K562 (cell line): ENCODE measurements around the gene SLC25A45. TPM values are rescaled to one million over a fixed set of nuclear protein-coding genes. Genes with fewer than 3 reads are reported as not detected.

Experiments used
- ARID3A ChIP-seq: IDR thresholded peaks from 2 replicates; pipeline ENCODE4 v1.6.1; 2012; ENCODE audit warnings: low read depth, low read length, improper control_type of control experiment, borderline replicate concordance
- BRD4 ChIP-seq: fragments of 200-600 bp; sonication (generic); IDR thresholded peaks from 2 replicates; pipeline ENCODE4 v1.6.1; 2017; ENCODE audit warnings: inconsistent platforms
- FOXP1 ChIP-seq: sonication (generic); formaldehyde crosslinking; IDR thresholded peaks from 2 replicates; pipeline ENCODE4 v1.8.0; 2022; ENCODE audit warnings: mild to moderate bottlenecking, missing genetic modification reagents
- MEF2D ChIP-seq: conservative IDR thresholded peaks from 2 replicates; pipeline ENCODE4 v1.6.1; 2016; ENCODE audit warnings: low read depth, missing genetic modification characterization, missing compliant biosample characterization
- PPARD ChIP-seq: fragments of 250-450 bp; sonication (Bioruptor Pico); IDR thresholded peaks from 2 replicates; pipeline ENCODE4 v1.8.0; 2022; ENCODE audit warnings: inconsistent platforms, mild to moderate bottlenecking, moderate library complexity
- ZC3H8 ChIP-seq: fragments of 450-650 bp; IDR thresholded peaks from 2 replicates; pipeline ENCODE4 v1.6.1; 2017
- ZNF444 ChIP-seq: fragments of 250-450 bp; sonication (Bioruptor Pico); IDR thresholded peaks from 2 replicates; pipeline ENCODE4 v1.4.0; 2020; ENCODE audit warnings: mild to moderate bottlenecking, moderate library complexity
- polyA plus RNA-seq, 8 experiments: library from polyadenylated mRNA; depleted of rRNA in 4 of 8; stranded (reverse) in 5 of 8; unstranded in 3 of 8; fragments of >200 nt; fragmentation: Nextera tagmentation in 2 of 8; fragmentation: Illumina TruSeq in 1 of 8; extraction: Ambion mirVana in 2 of 8; extraction: Trizol in 1 of 8; gene quantifications; 2 replicates each; pipeline versions ENCODE4 v1.2.1 to v1.2.3, GENCODE V29; 2011 to 2014; ENCODE audit warnings: inconsistent platforms in 1 of 8, missing spikeins in 1 of 8
- total RNA-seq, 7 experiments: library from RNA; depleted of rRNA in 6 of 7; stranded (reverse); fragments of >200 nt in 6 of 7; fragmentation: Illumina TruSeq in 2 of 7; extraction: Trizol in 2 of 7; gene quantifications; 2 replicates each; pipeline versions ENCODE4 v1.2.1 to v1.2.3, GENCODE V29; 2011 to 2021; ENCODE audit warnings: low replicate concordance in 1 of 7

Gene SLC25A45
- total and polyA plus RNA-seq, 9 of the 15 experiments (the other 6 are each of a cell fraction or from before 2014, with no cell fraction given): 0.15 to 2.3 (median 0.68) TPM

- TF ChIP-seq ARID3A: no peak
- TF ChIP-seq PPARD (CRISPR knock-in tag): no peak
- no peak for TF ChIP-seq BRD4
- TF ChIP-seq ZC3H8: 0 out of 2 replicates have a peak, but pooled peaks have one; percentile 25
- peak; percentile 64; the same call in 1 of the 2 replicates for TF ChIP-seq MEF2D (tag)
- 0 out of 2 replicates have a peak, but pooled peaks have one; percentile 48 for TF ChIP-seq FOXP1
- TF ChIP-seq ZNF444: peak; percentile 11; the same call in 1 of the 2 replicates
These were observed 44.6 kb upstream of the SLC25A45 start (continued) for GRCh38 chr11:65426839-65427690.
